ENCODE data around the gene FLVCR2.

Gene FLVCR2

GRCh38 chr14:75565056-75565455 lies 13.4 kb upstream of the FLVCR2 start:
- no peak for TF ChIP-seq CTCF (IDR thresholded peaks at IDR 0.05; ENCODE audit: insufficient read depth, missing control alignments)
- no peak for FAIRE-seq
- DNase-seq (ENCODE audit: insufficient read length, low spot score) = no peak

- FAIRE-seq = no peak
- no peak for TF ChIP-seq CTCF (IDR thresholded peaks at IDR 0.05; ENCODE audit: insufficient read depth, missing control alignments)
These were observed 12.1 kb upstream of the FLVCR2 start for GRCh38 chr14:75566321-75566720.

DNA sequence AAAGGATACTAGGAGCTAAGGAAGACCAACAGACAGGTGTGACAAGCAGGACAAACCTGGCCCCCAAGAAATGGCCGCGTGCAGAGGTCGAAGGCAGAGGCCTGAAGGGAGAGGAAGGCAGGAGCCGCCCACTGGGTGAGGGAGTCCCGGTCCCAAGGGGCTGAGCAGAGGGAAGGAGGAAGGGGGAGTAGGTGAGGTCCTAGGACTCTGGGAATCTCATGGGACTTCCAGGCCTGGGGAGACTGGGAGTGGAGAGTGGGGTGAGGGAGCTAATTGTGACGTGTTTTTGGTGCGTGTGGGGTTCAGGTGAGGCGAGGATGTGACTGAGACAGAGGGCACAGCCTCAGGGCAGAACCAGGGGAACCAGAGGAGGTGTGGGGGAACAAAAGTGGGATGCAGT lies 11.7 kb upstream of the FLVCR2 start:
- FAIRE-seq (no peak), DNase-seq (ENCODE audit: insufficient read length, low spot score) (no peak)
- no peak for TF ChIP-seq CTCF (IDR thresholded peaks at IDR 0.05; ENCODE audit: insufficient read depth, missing control alignments)

More at GRCh38 chr14:75566321-75566720, 12.1 kb upstream of the FLVCR2 start:
- DNase-seq (ENCODE audit: insufficient read length, low spot score) = no peak

DNA sequence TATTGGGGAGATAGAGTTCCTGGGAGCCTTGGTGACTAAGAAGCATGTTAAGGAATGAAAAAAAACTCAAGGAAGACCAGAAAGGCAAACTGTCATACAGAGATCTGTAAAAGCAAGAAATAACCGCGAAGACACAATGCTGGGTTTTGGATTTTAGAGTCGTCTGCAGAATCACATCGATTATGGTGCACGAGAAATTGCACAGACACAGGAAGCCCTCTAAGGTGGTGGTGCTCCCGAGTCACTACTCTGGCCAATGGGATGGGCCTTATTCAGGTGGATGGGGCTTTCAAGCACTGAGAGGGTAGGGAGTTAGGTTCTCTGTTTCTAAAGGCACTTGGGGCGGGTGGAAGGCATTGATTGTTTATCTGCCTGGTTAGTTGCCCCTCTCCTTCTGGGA lies 10.3 kb upstream of the FLVCR2 start:
- no peak for TF ChIP-seq CTCF (IDR thresholded peaks at IDR 0.05; ENCODE audit: insufficient read depth, missing control alignments)
- DNase-seq (ENCODE audit: insufficient read length, low spot score) (no peak), FAIRE-seq (no peak)

DNA sequence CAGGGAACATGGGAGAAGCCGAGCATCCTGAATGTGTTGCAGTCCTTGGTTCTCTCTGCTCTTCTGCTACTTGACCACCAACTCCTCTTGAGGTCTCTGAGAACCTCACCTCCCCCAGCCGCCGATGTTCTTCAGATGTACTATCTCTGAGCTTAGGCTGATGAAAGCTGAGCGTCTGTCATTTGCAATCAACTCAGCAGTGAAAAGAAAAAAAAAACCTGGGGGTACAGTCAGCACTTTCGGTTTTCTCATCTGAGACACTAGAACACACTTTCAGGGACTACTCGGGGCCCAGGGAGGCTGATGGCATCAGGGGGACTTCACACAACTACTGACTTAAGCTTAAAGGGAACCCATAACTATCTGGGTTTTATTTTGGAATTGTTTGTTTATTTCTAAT lies 9.6 kb upstream of the FLVCR2 start:
- TF ChIP-seq CTCF (IDR thresholded peaks at IDR 0.05; ENCODE audit: insufficient read depth, missing control alignments) = no peak
- DNase-seq (ENCODE audit: insufficient read length, low spot score) (no peak), FAIRE-seq (no peak)

DNA sequence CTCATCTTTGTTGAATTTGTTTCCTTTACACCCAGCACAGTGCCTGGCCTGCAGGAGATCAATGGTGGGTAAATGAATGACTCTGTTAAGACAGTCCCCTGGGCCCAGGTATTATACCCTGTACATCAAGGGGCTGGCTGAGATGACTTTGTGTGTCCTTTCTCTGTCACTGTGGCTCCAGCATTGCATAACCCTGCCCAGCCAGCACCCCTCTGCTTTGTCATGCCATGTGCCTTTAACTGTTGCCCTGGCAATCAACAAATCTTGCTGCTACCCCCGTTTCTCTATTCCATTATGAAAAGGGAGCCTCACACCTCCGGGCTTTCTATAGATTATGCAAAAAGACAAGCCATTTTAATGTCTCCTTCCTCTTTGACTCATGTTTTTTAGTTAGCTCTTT lies 7.6 kb upstream of the FLVCR2 start:
- TF ChIP-seq CTCF (IDR thresholded peaks at IDR 0.05; ENCODE audit: insufficient read depth, missing control alignments) = no peak
- DNase-seq (ENCODE audit: insufficient read length, low spot score) = no peak
- no peak for FAIRE-seq

GRCh38 chr14:75572104-75572503 lies 6.3 kb upstream of the FLVCR2 start:
- TF ChIP-seq CTCF (IDR thresholded peaks at IDR 0.05; ENCODE audit: insufficient read depth, missing control alignments) = no peak
- DNase-seq (ENCODE audit: insufficient read length, low spot score) (no peak), FAIRE-seq (no peak)
